HepG2 (cell line): Measurements from ENCODE around the gene HCRT. TPM values are rescaled to one million over a fixed set of nuclear protein-coding genes. Genes with fewer than 3 reads are reported as not detected.

Experiments
- ARNT ChIP-seq: fragments of 450-650 bp; IDR thresholded peaks from 2 replicates; pipeline ENCODE4 v1.6.1; 2017
- CCAR2 ChIP-seq: fragments of 200-400 bp; formaldehyde crosslinking; optimal IDR thresholded peaks from 2 replicates; pipeline ENCODE3; 2018; ENCODE audit warnings: low read depth, mild to moderate bottlenecking, low read length, moderate library complexity
- ISX ChIP-seq: sonication (generic); formaldehyde crosslinking; conservative IDR thresholded peaks from 2 replicates; pipeline ENCODE4 v1.5.0; 2020; ENCODE audit warnings: missing genetic modification reagents
- KLF16 ChIP-seq, 2 experiments: sonication (generic) in 1 of 2; formaldehyde crosslinking in 1 of 2; IDR thresholded peaks; 2 replicates each; pipeline versions ENCODE4 v1.6.1 to v1.8.0; 2016 to 2023; ENCODE audit warnings: missing genetic modification reagents in 2 of 2, missing compliant biosample characterization in 1 of 2
- NFYC ChIP-seq: IDR thresholded peaks from 2 replicates; pipeline ENCODE4 v1.6.1; 2016; ENCODE audit warnings: missing genetic modification reagents, missing compliant biosample characterization
- NR2F1 ChIP-seq, 2 experiments: fragments of 450-650 bp in 1 of 2; formaldehyde crosslinking in 1 of 2; IDR thresholded peaks; 2 replicates each; pipeline versions ENCODE4 v1.5.0 to v1.6.1; 2016 to 2020; ENCODE audit warnings: mild to moderate bottlenecking in 1 of 2, missing compliant biosample characterization in 1 of 2, missing genetic modification reagents in 1 of 2, moderate library complexity in 1 of 2
- RCOR2 ChIP-seq: IDR thresholded peaks from 2 replicates; pipeline ENCODE4 v1.6.1; 2016; ENCODE audit warnings: missing biosample characterization, missing genetic modification reagents
- SIN3A ChIP-seq: IDR thresholded peaks from 2 replicates; pipeline ENCODE4 v1.6.1; 2011; ENCODE audit warnings: low read depth, mild to moderate bottlenecking, control low read depth, low read length, borderline replicate concordance
- SNRNP70 ChIP-seq: fragments of 200-400 bp; formaldehyde crosslinking; IDR thresholded peaks from 2 replicates; pipeline ENCODE4 v1.6.1; 2017; ENCODE audit warnings: mild to moderate bottlenecking, low read depth, low read length, moderate library complexity
- SP2 ChIP-seq: sonication (generic); formaldehyde crosslinking; IDR thresholded peaks from 2 replicates; pipeline ENCODE4 v1.5.1; 2020; ENCODE audit warnings: mild to moderate bottlenecking, missing genetic modification reagents
- STAT5B ChIP-seq: sonication (generic); formaldehyde crosslinking; IDR thresholded peaks from 2 replicates; pipeline ENCODE4 v1.4.0; 2020; ENCODE audit warnings: missing genetic modification reagents
- ZMYM4 ChIP-seq: sonication (generic); formaldehyde crosslinking; IDR thresholded peaks from 2 replicates; pipeline ENCODE4 v1.8.1; 2023; ENCODE audit warnings: mild to moderate bottlenecking, missing genetic modification reagents
- ZNF20 ChIP-seq: sonication (generic); formaldehyde crosslinking; IDR thresholded peaks from 2 replicates; pipeline ENCODE4 v1.4.0; 2020; ENCODE audit warnings: mild to moderate bottlenecking, moderate library complexity, missing genetic modification reagents
- ZNF501 ChIP-seq: sonication (generic); formaldehyde crosslinking; IDR thresholded peaks from 2 replicates; pipeline ENCODE4 v1.5.1; 2020; ENCODE audit warnings: mild to moderate bottlenecking, moderate library complexity, missing genetic modification reagents
- polyA plus RNA-seq, 8 experiments: library from polyadenylated mRNA; depleted of rRNA in 3 of 8; stranded (reverse) in 7 of 8; unstranded in 1 of 8; fragments of >200 nt; fragmentation: Illumina TruSeq in 4 of 8; extraction: Trizol in 4 of 8; gene quantifications; 2 replicates each; pipeline versions ENCODE4 v1.2.1 to v1.2.3, GENCODE V29; 2011 to 2016; ENCODE audit warnings: low read depth in 4 of 8, missing spikeins in 1 of 8, mixed read lengths in 1 of 8; ENCODE audit not compliant: insufficient read depth in 1 of 8
- total RNA-seq, 5 experiments: library from RNA; depleted of rRNA; stranded (reverse); fragments of >200 nt; fragmentation: Illumina TruSeq; extraction: Trizol; gene quantifications; 2 replicates each; pipeline ENCODE4 v1.2.3, GENCODE V29; 2016; ENCODE audit warnings: low read depth in 1 of 5
- TF ChIP-seq, protein P1 (sequence below): sonication (generic); formaldehyde crosslinking; IDR thresholded peaks from 2 replicates; pipeline ENCODE4 v1.9.0; 2022; ENCODE audit warnings: low read depth, missing genetic modification reagents
- TF ChIP-seq, protein P2 (sequence below): sonication (generic); formaldehyde crosslinking; conservative IDR thresholded peaks from 2 replicates; pipeline ENCODE4 v1.4.0; 2020; ENCODE audit warnings: missing genetic modification reagents
- TF ChIP-seq, protein P3 (sequence below): IDR thresholded peaks from 2 replicates; pipeline ENCODE4 v1.6.1; 2016; ENCODE audit warnings: control low read depth
- TF ChIP-seq, protein P4 (sequence below): conservative IDR thresholded peaks from 2 replicates; pipeline ENCODE4 v1.6.1; 2018; ENCODE audit warnings: missing genetic modification reagents
- TF ChIP-seq, protein P5 (sequence below): sonication (generic); formaldehyde crosslinking; IDR thresholded peaks from 2 replicates; pipeline ENCODE4 v1.4.0; 2020; ENCODE audit warnings: missing genetic modification reagents
- TF ChIP-seq, protein P6 (sequence below): sonication (generic); formaldehyde crosslinking; conservative IDR thresholded peaks from 2 replicates; pipeline ENCODE4 v1.8.0; 2022; ENCODE audit warnings: mild to moderate bottlenecking, moderate library complexity, missing genetic modification reagents

HCRT gene
- total and polyA plus RNA-seq, 2 of the 13 experiments (the other 11 are each of a cell fraction or from before 2014, with no cell fraction given) = not detected

DNA sequence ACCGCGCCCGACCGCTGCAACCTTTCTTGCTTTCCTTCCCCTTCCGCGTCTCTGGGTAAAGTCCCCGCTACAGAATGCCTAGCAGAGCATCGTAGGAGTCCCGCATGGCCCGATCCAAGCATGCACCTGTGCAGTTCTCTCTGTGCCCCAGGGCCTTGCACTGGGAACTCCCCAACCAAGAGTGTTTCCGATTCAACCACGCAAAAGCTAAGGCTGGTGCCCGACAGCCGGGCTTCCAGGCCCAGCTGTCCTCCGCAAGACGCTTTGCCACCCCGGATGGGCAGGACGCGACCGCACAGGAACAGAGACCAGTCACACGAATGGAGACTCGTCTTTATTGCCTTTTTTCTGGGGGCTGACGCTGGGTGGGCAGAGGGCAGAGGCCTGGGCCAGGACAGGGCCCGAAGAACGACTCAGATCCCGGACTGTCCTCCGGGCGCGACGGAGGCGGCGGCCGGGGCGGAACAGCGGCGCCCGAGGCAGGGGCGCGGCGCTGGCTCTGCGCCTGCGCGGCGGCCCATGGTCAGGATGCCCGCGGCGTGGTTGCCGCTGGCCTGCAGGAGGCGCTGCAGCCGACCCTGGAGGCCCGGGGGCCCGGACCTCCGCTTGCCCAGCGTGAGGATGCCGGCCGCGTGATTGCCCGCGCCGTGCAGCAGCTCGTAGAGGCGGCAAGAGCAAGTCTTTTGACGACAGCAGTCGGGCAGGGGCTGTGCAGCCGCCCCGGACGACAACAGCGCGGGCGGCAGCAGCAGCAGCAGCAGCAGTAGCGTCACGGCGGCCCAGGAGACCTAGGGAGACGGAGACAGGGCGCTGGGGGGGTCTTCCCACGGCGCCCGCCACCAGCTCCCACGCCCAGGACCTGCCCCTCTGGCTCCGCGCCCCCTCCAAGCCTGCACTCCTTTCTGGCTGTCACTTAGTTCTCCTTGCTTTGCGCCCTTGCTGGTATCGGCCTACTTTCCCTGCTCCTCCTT is 1.2 kb downstream of the HCRT start (continued):
- TF ChIP-seq, protein P1, sequence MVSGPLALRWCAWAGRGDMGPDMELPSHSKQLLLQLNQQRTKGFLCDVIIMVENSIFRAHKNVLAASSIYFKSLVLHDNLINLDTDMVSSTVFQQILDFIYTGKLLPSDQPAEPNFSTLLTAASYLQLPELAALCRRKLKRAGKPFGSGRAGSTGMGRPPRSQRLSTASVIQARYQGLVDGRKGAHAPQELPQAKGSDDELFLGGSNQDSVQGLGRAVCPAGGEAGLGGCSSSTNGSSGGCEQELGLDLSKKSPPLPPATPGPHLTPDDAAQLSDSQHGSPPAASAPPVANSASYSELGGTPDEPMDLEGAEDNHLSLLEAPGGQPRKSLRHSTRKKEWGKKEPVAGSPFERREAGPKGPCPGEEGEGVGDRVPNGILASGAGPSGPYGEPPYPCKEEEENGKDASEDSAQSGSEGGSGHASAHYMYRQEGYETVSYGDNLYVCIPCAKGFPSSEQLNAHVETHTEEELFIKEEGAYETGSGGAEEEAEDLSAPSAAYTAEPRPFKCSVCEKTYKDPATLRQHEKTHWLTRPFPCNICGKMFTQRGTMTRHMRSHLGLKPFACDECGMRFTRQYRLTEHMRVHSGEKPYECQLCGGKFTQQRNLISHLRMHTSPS (CRISPR knock-in tag) = peak; percentile 15
- TF ChIP-seq, protein P2, sequence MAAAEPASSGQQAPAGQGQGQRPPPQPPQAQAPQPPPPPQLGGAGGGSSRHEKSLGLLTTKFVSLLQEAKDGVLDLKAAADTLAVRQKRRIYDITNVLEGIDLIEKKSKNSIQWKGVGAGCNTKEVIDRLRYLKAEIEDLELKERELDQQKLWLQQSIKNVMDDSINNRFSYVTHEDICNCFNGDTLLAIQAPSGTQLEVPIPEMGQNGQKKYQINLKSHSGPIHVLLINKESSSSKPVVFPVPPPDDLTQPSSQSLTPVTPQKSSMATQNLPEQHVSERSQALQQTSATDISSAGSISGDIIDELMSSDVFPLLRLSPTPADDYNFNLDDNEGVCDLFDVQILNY (CRISPR knock-in tag) = peak; percentile 82
- no peak for TF ChIP-seq RCOR2 (CRISPR knock-in tag)
- TF ChIP-seq, protein P3, sequence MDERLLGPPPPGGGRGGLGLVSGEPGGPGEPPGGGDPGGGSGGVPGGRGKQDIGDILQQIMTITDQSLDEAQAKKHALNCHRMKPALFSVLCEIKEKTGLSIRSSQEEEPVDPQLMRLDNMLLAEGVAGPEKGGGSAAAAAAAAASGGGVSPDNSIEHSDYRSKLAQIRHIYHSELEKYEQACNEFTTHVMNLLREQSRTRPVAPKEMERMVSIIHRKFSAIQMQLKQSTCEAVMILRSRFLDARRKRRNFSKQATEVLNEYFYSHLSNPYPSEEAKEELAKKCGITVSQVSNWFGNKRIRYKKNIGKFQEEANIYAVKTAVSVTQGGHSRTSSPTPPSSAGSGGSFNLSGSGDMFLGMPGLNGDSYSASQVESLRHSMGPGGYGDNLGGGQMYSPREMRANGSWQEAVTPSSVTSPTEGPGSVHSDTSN (CRISPR knock-in tag) = 0 out of 2 replicates have a peak, but pooled peaks have one; percentile 5
- no peak for TF ChIP-seq SIN3A
- TF ChIP-seq, protein P4, sequence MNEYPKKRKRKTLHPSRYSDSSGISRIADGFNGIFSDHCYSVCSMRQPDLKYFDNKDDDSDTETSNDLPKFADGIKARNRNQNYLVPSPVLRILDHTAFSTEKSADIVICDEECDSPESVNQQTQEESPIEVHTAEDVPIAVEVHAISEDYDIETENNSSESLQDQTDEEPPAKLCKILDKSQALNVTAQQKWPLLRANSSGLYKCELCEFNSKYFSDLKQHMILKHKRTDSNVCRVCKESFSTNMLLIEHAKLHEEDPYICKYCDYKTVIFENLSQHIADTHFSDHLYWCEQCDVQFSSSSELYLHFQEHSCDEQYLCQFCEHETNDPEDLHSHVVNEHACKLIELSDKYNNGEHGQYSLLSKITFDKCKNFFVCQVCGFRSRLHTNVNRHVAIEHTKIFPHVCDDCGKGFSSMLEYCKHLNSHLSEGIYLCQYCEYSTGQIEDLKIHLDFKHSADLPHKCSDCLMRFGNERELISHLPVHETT (CRISPR knock-in tag) = peak; percentile 81
- TF ChIP-seq SNRNP70 = no peak
- TF ChIP-seq SP2 = peak; percentile 20
- no peak for TF ChIP-seq NFYC (CRISPR knock-in tag)
- TF ChIP-seq ZNF501 (CRISPR knock-in tag) = peak; percentile 94
- TF ChIP-seq STAT5B (CRISPR knock-in tag) = peak; percentile 55; the same call in 1 of the 2 replicates
- no peak for TF ChIP-seq ARNT
- no peak for TF ChIP-seq CCAR2
- TF ChIP-seq, protein P5, sequence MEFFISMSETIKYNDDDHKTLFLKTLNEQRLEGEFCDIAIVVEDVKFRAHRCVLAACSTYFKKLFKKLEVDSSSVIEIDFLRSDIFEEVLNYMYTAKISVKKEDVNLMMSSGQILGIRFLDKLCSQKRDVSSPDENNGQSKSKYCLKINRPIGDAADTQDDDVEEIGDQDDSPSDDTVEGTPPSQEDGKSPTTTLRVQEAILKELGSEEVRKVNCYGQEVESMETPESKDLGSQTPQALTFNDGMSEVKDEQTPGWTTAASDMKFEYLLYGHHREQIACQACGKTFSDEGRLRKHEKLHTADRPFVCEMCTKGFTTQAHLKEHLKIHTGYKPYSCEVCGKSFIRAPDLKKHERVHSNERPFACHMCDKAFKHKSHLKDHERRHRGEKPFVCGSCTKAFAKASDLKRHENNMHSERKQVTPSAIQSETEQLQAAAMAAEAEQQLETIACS = peak; percentile 28; the same call in 1 of the 2 replicates
- peak; percentile 51 for TF ChIP-seq ZMYM4 (CRISPR knock-in tag)
- TF ChIP-seq ISX = peak; percentile 81; the same call in 1 of the 2 replicates
- peak; percentile 53 to 87; a peak in 2 of 4 replicates for TF ChIP-seq KLF16 (CRISPR knock-in tag; IDR thresholded peaks at IDR 0.05)
- peak; percentile 91; the same call in 1 of the 2 replicates for TF ChIP-seq ZNF20 (CRISPR knock-in tag)
- no peak for TF ChIP-seq NR2F1 (CRISPR knock-in tag; IDR thresholded peaks at IDR 0.05)
- TF ChIP-seq, protein P6, sequence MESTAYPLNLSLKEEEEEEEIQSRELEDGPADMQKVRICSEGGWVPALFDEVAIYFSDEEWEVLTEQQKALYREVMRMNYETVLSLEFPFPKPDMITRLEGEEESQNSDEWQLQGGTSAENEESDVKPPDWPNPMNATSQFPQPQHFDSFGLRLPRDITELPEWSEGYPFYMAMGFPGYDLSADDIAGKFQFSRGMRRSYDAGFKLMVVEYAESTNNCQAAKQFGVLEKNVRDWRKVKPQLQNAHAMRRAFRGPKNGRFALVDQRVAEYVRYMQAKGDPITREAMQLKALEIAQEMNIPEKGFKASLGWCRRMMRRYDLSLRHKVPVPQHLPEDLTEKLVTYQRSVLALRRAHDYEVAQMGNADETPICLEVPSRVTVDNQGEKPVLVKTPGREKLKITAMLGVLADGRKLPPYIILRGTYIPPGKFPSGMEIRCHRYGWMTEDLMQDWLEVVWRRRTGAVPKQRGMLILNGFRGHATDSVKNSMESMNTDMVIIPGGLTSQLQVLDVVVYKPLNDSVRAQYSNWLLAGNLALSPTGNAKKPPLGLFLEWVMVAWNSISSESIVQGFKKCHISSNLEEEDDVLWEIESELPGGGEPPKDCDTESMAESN (CRISPR knock-in tag) = peak; percentile 95
